Tibial nerve (tissue), 4 donors: Measurements from ENCODE around the gene AP3B1.

Experiments
- CTCF ChIP-seq, 5 experiments: fragments of 200-600 bp in 3 of 5; fragments of 450-650 bp in 2 of 5; sonication (generic) in 3 of 5; IDR thresholded peaks; one replicate each; pipeline ENCODE4 v1.5.1; 2016 to 2019; ENCODE audit warnings: antibody characterized with exemption in 5 of 5, mild to moderate bottlenecking in 3 of 5, moderate library complexity in 2 of 5
- EP300 ChIP-seq, 2 donors: sonication (generic); formaldehyde crosslinking; IDR thresholded peaks; one replicate each; pipeline ENCODE4 v1.6.1; 2017; ENCODE audit warnings: antibody characterized with exemption in 2 of 2, mild to moderate bottlenecking in 1 of 2
- POLR2A ChIP-seq, 2 donors: fragments of 450-650 bp; IDR thresholded peaks; one replicate each; pipeline ENCODE4 v1.6.1; 2017; ENCODE audit warnings: antibody characterized with exemption in 2 of 2, mild to moderate bottlenecking in 2 of 2, moderate library complexity in 2 of 2

GRCh38 chr5:78056053-78056452 is 238.4 kb downstream of the AP3B1 start:
- no peak for TF ChIP-seq POLR2A (IDR thresholded peaks at IDR 0.05)
- no peak for TF ChIP-seq CTCF (IDR thresholded peaks at IDR 0.05)
- TF ChIP-seq EP300 (IDR thresholded peaks at IDR 0.05), result no peak
